Upper lobe of left lung (tissue), 4 donors: ENCODE results near the gene TEX19.

ENCODE experiments used
- CTCF ChIP-seq, 6 experiments: fragments of 450-650 bp in 4 of 6; fragments of 200-600 bp in 2 of 6; sonication (generic) in 2 of 6; IDR thresholded peaks; one replicate each; pipeline ENCODE4 v1.5.1; 2016 to 2019; ENCODE audit warnings: antibody characterized with exemption in 6 of 6
- EP300 ChIP-seq, 4 donors: sonication (generic); formaldehyde crosslinking; IDR thresholded peaks; one replicate each; pipeline ENCODE4 v1.5.1; 2017; ENCODE audit warnings: antibody characterized with exemption in 4 of 4, control low read depth in 2 of 4
- POLR2A ChIP-seq, 4 donors: fragments of 450-650 bp; IDR thresholded peaks; one replicate each; pipeline ENCODE4 v1.5.1; 2016 to 2017; ENCODE audit warnings: antibody characterized with exemption in 4 of 4, mild to moderate bottlenecking in 2 of 4
- POLR2AphosphoS5 ChIP-seq, 2 donors: sonication (generic); formaldehyde crosslinking; IDR thresholded peaks; one replicate each; pipeline ENCODE4 v1.5.1; 2017; ENCODE audit warnings: antibody characterized with exemption in 2 of 2

GRCh38 chr17:82351254-82351712 is 7.8 kb upstream of the TEX19 start:
- TF ChIP-seq CTCF (IDR thresholded peaks at IDR 0.05), result no peak
- no peak for TF ChIP-seq EP300 (IDR thresholded peaks at IDR 0.05)
- no peak for TF ChIP-seq POLR2A (IDR thresholded peaks at IDR 0.05)
- no peak for TF ChIP-seq POLR2AphosphoS5 (IDR thresholded peaks at IDR 0.05)
